Astrocyte of the spinal cord (primary cell): Measurements from ENCODE around the gene TSPAN13.

Experiments
- DNase-seq: peaks from one replicate; pipeline ENCODE4 v3.0.0; 2011; ENCODE audit warnings: low read depth, low spot score
- H3K4me3 ChIP-seq: 2 replicates; pipeline ENCODE4 v1.5.1; 2011; ENCODE audit warnings: low read depth, mild to moderate bottlenecking, low read length, moderate library complexity
- in situ Hi-C: cut with HindIII; loops from 2 replicates; pipeline ENCODE4 v1.10.0; 2017; ENCODE audit warnings: low sequenced_read_pairs
- TF ChIP-seq, protein P1 (sequence below): IDR thresholded peaks from 2 replicates; pipeline ENCODE4 v1.5.1; 2012; ENCODE audit warnings: low read depth, mild to moderate bottlenecking, low read length, inconsistent platforms

TSPAN13 gene

DNA sequence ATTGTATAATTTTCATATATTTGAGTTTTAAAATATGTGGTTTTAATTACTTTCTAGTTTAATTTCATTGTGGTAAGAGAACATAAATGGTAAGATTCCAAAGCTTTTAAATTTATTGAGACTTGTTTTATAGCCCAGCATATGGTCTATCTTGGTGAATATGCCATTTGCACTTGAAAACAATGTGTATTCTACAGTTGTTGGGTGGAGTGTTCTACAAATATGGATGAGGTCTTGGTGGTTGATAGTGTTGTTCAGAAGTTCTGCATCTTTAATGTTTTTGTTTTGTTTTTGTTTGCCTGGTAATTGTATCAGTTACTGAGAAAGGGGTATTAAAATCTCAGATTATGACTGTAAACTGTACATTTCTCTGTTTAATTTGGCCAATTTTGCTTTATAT, 37.6 kb upstream of the TSPAN13 start:
- DNase-seq: no peak
- TF ChIP-seq, protein P1, sequence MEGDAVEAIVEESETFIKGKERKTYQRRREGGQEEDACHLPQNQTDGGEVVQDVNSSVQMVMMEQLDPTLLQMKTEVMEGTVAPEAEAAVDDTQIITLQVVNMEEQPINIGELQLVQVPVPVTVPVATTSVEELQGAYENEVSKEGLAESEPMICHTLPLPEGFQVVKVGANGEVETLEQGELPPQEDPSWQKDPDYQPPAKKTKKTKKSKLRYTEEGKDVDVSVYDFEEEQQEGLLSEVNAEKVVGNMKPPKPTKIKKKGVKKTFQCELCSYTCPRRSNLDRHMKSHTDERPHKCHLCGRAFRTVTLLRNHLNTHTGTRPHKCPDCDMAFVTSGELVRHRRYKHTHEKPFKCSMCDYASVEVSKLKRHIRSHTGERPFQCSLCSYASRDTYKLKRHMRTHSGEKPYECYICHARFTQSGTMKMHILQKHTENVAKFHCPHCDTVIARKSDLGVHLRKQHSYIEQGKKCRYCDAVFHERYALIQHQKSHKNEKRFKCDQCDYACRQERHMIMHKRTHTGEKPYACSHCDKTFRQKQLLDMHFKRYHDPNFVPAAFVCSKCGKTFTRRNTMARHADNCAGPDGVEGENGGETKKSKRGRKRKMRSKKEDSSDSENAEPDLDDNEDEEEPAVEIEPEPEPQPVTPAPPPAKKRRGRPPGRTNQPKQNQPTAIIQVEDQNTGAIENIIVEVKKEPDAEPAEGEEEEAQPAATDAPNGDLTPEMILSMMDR: no peak
- in situ Hi-C loops: no loop called here
- no peak overlapping the region for H3K4me3 ChIP-seq

DNA sequence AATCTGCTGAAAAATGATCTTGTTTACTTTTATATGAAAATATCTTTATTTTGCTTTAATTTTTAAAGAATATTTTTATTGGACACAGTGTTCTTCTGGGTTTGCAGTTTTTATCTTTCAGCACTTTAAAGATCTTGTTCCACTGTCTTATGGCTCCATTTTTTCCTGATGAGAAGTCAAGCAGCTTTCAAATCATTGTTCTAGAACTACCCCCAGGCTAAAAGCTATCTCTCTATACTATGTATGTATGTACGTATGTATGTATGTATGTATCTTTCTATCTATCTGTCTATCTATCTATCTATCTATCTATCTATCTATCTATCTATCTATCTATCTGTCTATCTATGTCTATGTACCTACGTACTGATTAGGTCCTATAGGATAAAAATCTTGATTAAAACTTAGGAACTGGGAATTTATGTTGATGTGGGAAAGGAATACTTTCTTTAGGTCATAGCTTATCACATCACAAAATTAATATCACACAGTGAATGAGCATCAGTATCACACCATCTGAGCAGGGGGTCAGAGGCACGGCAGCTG, 35.4 kb upstream of the TSPAN13 start:
- TF ChIP-seq, protein P1: no peak
- in situ Hi-C loops: no loop called here
- DNase-seq: no peak
- no peak overlapping the region for H3K4me3 ChIP-seq

DNA sequence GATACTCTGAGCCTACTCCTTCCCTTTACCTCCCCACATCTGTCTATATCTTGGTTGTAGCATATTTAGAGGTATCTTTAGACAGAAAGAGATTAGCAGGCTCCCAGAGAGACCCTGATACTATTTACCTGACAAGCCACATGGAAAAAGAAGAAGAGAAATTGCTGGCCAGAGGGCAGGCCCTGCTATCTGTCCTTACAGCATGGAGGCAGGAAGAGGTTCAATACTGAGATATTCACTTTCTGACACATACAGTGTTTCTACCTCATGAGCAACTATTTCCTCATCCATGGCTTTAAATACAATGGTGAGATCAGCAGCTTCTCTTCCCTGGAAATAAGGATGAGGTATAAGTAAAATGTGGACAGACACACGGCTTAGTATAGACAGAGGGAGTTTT, 33.9 kb upstream of the TSPAN13 start:
- TF ChIP-seq, protein P1: no peak
- DNase-seq: no peak
- in situ Hi-C loops: no loop called here
- no peak overlapping the region for H3K4me3 ChIP-seq

DNA sequence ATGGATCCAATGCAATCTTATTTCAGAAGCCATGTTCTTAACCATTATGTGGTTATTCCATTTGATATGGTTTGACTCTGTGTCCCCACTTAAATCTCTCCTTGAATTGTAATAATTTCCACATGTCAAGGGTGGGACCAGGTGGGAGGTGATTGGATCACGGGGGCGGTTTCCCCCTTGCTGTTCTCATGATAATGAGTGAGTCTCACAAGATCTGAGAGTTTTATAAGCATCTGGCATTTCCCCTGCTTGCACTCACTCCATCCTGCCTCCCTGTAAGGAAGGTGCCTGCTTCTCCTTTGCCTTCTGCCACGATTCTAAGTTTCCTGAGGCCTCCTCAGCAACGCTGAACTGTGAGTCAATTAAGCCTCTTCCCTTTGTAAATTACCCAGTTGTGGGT, 32.0 kb upstream of the TSPAN13 start:
- DNase-seq: no peak
- H3K4me3 ChIP-seq: no peak overlapping the region
- TF ChIP-seq, protein P1: no peak
- in situ Hi-C loops: no loop called here

DNA sequence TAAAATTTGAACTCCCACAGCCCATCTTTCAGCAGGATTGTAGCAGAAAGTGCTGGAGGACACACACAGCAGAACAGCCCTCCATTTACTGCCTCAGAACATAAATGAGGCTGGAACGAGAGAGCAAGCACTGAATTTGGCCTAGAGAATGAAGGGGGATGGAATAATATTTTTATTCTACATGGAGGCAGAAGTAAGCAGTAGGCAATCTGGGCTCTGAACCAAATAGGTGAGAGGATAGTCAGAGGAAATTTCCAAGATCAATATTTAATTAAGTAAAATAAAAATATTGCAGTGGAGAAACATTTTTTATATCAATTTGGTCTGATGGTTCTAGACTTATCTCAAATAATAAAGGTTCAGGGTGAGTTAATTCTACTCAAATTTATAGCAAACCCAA, 29.2 kb upstream of the TSPAN13 start:
- in situ Hi-C loops: no loop called here
- TF ChIP-seq, protein P1: no peak
- no peak for DNase-seq
- no peak overlapping the region for H3K4me3 ChIP-seq

DNA sequence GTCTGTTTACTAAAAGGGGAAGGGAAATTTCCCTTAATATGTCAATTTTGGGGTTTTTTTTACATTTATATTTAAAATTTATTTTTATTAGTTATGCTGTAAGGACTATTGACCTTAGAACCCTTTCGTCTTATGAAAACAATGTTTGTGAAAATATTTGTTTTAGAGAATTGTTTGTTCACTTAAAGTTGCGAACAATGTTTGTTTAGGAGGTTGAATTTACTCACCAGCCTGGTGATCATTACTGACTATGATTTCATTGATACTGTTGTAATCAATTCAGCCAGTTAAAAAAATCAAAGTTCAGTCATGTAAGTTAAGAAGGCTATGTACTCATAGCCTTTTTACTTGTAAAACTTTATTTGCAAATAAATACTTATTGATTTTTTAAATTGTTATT, 27.4 kb upstream of the TSPAN13 start:
- DNase-seq: no peak
- in situ Hi-C loops: no loop called here
- TF ChIP-seq, protein P1: no peak

DNA sequence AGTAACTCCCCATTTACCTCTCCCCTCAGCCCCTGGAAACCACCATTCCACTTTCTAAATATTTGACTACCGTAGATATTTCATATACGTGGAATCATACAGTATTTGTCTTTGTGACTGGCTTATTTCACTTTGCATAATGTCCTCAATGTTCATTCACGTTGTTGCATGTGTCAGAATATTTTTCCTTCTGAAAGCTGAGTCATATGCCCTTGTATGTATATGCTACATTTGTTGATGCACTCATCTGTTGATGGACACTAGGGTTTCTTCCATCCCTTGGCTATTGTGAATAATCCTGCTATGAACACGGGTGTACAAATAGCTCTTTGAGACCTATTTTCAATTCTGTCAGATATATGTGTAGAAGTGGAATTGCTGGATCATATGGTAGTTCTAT, 25.8 kb upstream of the TSPAN13 start:
- no peak for DNase-seq
- no peak overlapping the region for H3K4me3 ChIP-seq
- in situ Hi-C loops: no loop called here
- TF ChIP-seq, protein P1: no peak

More for the DNA sequence above, 27.4 kb upstream of the TSPAN13 start:
- H3K4me3 ChIP-seq: no peak overlapping the region
